NCI-H2227 treated with DMSO at 0.1 percent for 48 hours (cell line): ENCODE results near the gene MDH1B.
"Not testable (repeated sequence)": the region's sequence is repeated elsewhere in the genome, so short reads cannot be mapped to it uniquely, and the experiment has no call there.

Experiments
- DNase-seq: peaks from one replicate; lab custom pipeline; 2025; lab: John Stamatoyannopoulos, UW

MDH1B gene

DNA sequence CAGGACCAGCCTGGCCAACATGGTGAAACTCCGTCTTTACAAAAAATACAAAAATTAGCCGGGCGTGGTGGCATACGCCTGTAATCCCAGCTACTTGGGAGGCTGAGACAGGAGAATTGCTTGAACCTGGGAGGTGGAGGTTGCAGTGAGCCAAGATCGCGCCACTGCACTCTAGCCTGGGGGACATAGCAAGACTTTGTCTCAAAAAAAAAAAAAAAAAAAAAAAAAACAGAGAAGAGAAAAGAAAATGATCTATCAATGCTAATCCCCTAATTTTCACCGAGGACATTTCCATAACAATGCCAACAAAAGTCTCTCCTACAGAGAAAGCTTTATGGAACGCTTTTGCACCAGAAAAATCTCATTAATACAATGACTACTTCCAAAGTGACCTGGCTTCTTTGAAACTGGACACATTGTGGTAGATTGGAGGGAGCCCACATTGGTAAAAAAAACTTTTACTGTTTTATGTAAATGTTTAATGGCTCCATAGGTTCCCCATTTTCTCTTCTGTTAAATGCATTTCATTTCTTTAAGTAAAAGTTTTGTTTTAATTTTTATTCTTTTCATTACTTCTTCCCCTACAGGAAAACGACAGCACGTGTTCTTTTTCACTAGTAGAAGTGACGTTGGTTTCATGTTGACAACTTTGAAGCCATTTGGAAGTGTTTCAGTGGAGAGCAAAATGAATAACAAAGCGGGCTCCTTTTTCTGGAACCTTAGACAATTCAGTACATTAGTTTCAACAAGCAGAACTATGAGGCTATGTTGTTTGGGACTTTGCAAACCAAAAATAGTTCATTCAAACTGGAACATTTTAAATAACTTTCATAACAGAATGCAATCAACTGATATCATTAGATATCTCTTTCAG lies 1.2 kb upstream of the MDH1B start:
- no peak for DNase-seq

DNA sequence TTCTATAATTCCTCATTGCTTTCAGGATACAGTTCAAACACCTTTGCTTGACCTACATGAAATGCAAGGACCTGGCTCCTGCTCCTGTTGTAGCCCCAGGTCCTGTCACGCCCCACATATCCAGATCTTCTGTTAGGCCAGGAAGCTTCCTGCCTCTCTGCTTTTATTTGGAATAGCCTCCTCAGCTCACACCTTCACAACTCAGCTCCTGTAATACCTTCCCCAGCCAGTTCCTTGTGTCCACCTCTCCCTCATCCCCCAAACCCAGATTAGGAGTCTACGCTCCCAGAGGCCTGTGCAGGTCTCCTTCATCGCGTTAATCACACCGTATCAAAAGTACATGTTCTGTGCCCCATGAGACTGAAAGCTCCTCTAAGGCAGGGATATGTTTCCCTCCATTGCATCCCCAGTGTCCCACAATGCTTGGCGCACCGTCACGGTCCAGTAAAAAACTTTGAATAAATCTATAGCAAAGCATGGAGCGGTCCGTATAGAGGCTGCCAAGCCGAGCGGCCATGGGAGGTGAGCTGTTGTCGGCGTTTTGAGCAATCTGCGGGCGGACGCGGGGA lies 371 bp downstream of the MDH1B start:
- peak; percentile 72 for DNase-seq

DNA sequence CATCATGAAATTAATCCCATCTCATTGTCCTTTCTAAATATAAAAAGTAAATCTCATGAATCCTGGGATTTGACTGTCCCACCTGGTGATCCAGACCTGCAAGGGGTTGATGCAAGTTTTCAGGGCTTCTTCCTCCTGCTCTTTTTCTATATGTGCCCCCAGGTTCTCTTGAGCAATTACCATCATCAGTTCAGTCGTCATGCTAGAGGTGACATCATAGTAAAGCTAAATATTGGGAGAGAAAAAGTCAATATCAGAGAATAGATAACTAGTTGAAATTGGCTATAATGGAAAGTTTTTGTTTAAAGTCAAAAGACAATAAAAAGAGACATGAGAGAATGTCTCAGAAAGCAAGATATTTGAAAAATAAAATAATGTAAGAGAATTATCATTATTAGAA lies 8.3 kb downstream of the MDH1B start:
- no peak for DNase-seq

DNA sequence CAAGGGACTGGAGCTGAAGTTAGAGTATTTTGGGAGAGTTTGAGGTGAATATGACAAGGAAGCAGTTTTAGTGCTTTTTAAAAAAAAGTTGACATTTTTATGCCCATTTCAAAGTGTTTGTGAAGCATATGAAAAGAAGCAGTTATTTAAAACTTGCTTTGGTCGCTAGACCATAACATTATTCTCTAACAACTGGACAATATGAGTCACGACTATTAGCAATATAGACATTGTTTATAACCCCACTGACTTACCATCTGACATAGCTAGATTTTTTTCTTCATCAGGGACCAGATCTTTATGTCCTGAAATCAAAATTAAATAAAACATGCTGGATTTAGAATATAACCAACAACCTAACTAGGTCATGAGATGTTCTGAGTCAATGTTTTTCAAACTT lies 24.3 kb downstream of the MDH1B start:
- DNase-seq: no peak

DNA sequence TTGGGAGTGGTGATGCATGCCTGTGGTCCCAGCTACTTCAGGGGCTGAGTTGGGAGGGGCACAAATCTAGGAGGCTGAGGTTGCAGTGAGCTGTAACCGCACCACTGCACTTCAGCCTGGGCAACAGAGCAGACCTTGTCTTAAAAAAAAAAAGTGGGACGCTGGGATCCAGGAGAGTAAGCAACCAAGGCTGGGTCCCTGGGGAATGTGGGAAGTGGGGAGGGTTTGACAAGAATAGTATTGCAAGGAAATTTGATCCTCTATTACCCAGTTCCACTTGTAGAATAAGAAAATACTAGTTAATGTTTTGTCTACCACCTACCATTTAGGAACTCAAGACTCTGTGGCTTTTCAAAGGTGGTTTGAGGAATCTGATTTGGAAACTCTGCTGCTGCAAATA lies 25.9 kb downstream of the MDH1B start:
- no peak for DNase-seq

DNA sequence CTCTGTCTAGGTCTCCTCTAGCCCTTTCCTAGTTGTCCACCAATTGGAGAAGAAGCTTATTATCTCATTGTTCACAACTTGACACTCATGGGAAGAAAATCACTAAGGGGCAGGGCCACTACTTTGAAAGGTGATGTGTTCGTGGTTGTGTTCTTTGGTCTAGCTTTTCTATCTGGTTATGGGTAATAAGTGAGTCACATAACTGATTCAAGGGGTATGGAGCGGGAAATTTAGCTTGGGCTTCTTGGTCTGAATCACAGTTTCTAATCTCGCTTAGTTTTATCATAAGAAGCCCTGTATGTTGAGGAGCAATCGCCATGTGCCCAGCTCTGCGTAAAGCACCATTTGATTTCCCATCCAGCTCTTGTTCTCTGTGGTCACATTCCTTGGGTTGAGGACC lies 28.2 kb downstream of the MDH1B start:
- no peak for DNase-seq

DNA sequence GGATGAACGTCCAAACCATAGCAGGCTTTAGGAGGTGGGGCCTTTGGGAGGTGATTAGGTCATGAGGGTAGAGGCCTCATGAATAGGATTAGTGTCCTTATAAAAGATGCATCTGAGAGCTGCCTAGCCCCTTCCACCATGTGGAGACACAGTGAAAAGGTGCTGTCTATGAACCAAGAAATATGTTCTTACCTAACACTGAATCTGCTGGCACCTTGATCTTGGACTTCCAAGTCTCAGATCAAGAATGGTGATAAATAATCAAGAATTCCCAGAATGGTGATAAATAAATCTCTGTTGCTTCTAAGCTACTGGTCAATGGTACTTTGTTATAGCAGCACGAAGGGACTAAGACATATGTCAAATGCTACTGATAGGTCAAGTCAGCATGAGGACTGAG lies 31.8 kb downstream of the MDH1B start:
- DNase-seq: no peak

DNA sequence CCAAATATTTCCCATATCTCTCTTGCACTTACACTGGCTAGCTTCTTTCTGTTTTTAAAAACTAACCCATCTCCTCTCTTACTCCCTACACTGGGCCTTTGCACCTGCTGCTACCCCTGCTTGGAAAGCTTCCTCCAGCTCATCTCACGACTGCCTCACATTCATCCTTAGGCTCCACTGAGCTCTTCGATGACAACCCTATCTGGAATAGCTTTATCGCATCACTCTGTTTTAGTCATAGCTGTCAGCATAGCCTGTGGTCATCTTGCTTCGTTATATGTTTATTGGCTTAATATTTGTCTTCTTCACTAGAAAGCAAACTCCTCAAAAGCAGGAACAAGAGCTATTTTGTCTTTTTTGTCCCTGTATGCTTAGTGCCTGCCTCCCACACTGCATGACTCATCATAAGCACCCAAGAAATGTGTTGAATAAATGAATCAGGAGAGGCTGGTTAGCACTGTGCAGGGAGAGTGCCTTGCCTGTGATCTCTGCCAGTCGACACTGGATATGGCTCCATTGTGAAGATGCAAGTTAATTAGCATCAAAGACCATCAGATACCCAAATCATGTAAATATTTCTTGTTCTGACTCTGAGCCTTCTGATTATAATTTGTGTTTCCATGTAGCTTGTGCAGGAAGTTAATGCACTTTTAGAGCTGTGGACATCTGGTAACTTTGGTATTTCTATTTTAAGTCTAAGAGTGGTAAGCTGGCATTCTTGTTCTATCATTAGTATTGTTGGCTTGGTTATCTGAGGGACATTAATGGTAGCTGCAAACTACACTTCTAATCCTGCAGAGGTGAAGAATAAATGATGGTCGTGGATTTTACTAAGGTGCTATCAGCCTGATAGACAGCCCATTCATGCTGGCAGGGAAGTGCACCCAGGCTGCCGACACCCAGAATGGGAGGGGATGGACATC lies 36.6 kb downstream of the MDH1B start:
- DNase-seq: no peak

DNA sequence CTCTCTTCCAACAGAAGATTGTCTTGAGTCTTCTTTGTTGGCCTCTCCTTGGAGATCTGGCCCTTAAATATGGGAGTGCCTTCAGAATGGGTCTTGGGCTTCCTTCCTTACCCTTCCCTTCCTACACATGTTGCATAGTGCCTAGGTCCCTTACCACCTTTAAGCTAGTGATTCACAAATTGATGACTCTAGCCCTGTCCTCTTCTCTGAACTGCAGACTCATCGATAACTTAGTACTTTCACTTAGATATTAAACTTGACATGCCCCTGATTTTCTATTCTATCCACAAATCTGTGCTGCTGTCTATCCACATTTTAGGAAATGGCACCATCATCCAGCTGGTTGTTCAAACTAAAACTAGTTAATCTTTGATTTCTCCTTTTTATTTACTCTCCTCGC lies 37.8 kb downstream of the MDH1B start:
- no peak for DNase-seq

DNA sequence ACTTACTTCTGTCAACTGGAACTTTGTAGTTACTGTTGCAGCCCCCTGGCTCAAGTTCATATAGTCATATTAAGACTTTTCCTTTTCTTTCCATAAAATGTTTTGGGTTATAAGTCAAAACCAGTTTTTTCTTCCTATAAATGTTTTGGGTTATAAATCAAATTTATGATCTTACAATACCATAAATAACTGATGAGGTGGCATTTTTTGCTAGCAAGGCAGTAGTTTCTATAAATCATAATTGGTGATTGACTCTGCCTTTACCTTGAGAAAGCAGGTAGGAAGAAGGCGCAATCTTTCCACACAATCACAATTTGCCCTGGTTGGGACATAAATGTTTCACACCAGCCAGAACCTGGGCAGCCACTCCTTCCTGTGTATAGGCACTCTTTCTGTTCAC lies 41.8 kb downstream of the MDH1B start:
- DNase-seq: no peak

DNA sequence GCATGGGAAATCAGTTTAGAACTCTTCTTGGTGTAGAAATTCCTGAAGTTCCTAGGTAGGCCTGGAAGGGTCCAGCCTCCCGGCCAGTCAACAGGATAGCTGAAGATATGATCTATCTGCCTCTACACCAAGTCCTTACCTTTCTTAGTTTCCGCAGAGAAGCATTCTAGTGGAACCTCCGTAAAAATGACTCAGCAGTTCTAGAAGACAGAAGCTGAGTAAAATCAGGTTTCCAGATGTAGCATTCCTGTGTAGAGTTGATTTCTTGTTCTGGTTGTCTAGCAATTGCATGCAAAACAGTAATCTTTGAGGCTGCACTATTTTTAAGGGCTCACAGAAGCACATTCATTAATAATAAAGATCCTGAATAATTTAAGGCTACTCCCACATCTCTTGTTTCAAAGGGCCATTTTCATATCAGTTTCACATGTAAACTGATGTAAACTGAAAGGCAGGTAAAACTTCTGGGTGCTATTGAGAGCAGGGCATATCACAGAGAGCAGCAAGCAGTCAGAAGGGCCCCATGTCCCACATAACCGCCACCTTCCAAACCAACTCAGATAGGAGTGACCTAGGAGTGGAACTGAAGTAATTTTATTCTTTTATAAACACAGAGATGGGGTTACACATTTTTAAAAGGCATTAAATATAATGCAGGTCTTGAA lies 43.7 kb downstream of the MDH1B start:
- DNase-seq: no peak

DNA sequence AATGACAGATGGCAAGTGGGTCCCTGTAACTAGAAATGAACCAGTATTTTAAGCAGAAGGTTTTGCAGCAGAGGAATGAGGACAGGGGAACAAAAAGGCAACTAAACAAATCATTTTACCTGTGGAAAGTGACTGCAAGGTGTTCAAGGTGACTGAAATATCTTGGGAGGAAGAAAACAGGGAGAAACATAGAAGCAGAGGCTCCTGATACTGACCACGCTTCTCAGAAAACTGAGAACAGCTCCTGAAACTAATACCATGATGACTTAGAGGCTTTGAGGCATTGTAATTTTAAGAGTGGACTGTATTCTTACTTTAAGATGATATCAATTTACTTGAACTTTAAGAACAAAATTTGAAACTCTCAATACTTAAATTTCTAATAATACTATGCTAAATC lies 46.8 kb downstream of the MDH1B start, which contains the start of gene DYTN:
TSS of gene DYTN (minus strand) at position 101 of the 400 bp plus-strand sequence. CDS start 117 bp downstream, outside the sequence.
- DNase-seq: no peak

DNA sequence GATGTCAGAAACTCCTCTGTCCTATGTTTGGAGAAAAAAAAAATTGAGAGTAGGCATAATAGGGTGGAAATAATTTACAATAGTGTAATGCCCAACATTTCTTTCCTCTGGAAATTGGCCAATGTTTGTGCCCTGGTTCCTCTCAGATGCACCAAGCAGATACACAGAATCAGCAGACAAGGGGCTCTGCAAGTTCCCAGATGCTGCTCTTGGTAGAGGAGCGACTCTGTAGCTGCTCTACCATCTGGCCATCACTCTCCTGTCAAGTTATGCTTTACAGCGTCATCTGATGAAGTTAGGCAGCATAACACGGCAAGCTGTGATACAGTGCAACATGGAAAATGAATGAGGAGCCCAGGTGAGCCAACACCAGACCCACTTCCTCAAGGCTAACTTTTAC lies 48.5 kb downstream of the MDH1B start:
- DNase-seq: no peak

DNA sequence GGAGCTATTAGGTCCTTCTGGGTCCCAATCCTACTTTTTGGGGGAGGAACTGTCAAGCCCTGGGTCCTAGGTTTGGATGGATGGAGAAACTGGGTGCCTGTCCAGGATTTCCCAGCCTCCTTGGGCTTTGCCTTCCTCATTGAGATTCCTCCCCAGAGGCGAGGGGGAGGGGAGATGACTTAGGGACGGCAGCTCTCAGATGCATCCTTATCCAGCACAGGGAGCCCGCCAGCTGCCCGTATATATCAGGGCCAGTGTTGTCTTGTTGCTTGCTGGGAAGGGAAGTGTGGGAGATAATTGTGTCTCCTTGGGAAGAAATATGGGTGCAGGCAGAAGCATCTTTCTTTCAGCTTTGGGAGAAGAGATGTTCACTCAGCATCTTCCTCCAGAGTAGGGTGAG lies 49.9 kb downstream of the MDH1B start:
- not testable (repeated sequence) for DNase-seq

DNA sequence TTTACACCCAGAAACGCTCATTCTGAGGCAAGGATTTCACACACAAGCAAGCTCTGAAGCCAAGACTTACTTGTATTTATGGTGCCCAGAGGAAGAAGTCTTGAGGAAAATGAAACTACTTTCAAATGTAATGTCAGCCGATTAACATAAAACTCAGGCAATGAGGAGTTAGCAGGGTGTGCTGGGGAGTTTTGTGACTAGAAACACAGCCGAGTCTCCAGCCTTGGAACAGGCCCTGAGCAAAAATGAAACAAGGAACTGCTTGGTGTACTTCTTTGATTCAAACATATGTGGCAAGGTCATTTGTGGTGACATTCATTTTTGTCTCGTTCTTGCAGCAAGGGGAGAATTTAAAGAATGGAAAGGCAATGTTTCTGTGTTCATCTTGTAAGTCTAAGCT lies 51.4 kb downstream of the MDH1B start:
- no peak for DNase-seq

DNA sequence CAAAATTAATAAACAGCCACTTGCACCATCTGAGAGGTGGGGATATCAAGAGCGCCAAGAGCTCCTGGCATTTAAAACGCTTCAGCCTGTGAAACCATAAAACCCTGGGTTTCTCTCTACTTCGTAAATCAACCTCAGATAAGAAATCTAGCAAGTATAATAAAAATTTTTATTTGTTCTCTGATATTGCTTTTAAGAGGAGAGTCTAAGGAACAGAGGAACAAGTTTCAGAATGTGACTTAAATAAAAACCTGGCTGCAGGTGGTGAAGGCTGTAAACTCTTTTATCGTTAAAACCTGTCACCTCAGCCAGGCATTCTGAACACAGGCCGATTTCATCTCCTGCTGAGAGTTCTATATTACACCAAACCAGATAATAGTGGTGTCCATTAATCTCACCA lies 56.8 kb downstream of the MDH1B start:
- DNase-seq: no peak

DNA sequence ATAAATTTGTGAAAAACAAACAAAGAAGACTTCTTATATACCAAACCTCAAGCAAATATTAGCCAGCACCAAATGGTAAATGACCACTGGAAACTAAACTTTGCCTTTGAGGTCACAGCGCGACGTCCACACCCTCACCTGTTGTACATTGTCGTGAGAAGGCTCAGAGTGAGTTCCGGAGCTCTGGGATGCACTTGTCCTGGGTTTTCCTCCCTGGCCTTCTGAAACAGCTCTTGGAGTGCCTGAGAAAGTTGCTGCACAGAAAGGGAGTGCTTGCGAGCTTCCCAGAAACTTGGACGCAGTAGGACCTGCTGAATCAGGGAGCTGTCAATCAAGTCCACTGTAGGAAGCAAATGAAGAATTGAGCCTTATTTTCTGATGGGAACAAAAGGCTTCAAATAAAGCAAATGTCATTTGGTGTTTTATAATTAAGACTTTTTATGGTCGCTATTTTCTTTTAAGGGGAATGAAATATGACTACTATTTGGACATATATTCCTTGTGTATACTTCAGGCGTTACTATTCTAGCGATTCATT lies 57.9 kb downstream of the MDH1B start:
- no peak for DNase-seq

DNA sequence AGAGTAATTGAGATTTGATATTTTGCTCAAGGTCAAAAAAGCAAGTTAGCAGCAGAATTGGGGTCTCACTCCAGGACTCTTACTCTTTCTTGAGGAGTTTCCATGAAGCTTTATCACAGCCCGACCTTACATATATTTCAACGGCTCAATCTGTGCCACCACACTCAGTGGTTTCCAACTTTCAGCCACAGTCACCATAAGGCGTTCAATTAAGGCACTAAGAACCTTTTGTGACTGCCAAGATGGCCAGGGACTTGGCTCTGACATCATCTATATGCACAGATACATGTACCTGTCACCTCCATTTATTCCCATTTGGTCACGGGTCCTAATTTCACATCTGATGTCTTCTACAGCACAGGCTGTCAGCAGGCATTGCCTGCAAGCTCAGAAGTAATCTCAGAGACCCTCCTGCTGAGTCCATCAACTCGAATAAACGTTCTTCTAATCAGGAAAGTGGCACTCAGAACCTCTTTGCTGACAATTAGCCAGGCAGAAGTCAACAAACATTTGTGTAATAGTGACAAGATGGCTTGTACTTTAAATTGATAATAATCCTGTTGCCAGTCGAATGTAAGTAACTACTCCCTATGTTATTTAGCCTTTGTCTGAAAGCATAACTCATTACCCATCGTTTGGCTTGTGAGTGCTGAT lies 63.0 kb downstream of the MDH1B start:
- peak; percentile 36 for DNase-seq

DNA sequence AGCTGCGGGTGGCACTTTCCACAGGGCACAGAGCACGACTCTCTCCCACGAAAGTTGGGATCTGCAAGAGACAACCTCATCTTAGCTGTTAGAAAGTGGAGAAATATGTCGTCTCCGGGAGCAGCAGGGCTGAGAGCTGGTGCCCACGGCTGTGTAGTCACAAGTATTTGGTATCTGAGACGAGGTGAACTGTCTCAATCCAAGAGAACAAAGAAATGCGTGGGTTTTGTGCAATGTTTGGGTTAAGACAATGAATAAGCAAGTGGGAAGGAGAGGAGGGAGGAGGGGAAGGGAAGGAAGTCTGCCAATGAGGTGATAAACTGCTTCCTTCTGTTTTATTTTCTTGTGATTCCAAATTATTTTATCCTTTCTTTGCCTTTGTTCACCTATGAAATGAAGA lies 65.0 kb downstream of the MDH1B start:
- DNase-seq: no peak

DNA sequence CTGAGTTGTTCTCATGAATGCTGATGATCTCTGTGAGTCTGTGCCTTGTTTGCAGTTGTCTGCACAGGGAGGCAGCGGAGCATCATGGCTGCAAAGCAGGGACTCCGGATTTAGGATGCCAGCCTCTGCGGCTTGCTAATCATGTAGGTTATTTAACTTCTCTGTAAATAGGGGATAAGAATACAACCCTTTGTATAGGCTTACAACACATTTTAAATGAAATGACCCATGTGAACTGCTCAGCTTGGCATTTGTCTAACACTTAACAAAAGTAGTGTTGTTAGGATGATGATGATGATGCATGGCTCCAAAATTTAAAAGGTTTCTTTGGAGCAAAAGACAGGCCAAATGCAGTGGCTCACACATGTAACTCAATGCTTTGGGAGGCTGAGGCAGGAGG lies 66.3 kb downstream of the MDH1B start:
- DNase-seq: no peak

DNA sequence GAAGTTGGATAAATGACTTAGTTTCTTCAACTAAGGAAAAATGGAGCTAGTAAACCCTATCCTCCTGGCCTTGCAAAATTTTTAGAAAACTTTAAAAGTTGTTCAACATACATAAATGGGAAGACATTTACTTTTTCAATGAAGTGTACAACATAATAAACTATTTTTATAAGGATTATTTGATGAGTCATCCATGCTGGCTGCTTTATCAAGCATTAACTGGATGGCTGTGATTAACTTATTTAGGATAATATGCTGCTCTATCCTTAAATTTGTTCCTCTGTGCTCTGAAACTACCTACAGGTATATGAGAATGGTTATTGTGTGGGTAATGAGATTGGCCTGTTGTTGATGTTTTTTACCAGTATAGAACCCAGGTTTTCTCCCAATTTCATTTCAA lies 68.2 kb downstream of the MDH1B start:
- no peak for DNase-seq
